Keratinocyte (primary cell): Measurements from ENCODE around the gene CEL. TPM values are rescaled to one million over a fixed set of nuclear protein-coding genes. Genes with fewer than 3 reads are reported as not detected.

Experiments used
- DNase-seq: peaks from one replicate; pipeline ENCODE4 v3.0.0-alpha.2; 2011; ENCODE audit warnings: low read depth, missing footprints, low spot score
- FAIRE-seq: peaks from 2 replicates; lab custom pipeline; 2011; peaks lifted over from hg19 to GRCh38; lab: Jason Lieb, UNC
- H2AFZ ChIP-seq: 2 replicates; pipeline ENCODE4 v1.6.0; 2012; ENCODE audit warnings: low read length, control low read depth, inconsistent platforms; ENCODE audit not compliant: control insufficient read depth
- H3K27ac ChIP-seq: 2 replicates; pipeline ENCODE4 v1.5.1; 2011; ENCODE audit warnings: low read length; ENCODE audit not compliant: control insufficient read depth, insufficient read depth
- H3K27me3 ChIP-seq: 3 replicates; pipeline ENCODE4 v1.6.0; 2011; ENCODE audit warnings: low read length; ENCODE audit not compliant: control insufficient read depth, insufficient read depth; ENCODE audit errors: extremely low read depth
- H3K36me3 ChIP-seq, 2 experiments: 2 replicates in 1 of 2; 3 replicates in 1 of 2; pipeline ENCODE4 v1.5.1; 2011; ENCODE audit warnings: low read length in 2 of 2, mild to moderate bottlenecking in 1 of 2; ENCODE audit not compliant: control insufficient read depth in 2 of 2, insufficient read depth in 2 of 2; ENCODE audit errors: extremely low read depth in 1 of 2
- H3K4me1 ChIP-seq: 3 replicates; pipeline ENCODE4 v1.5.1; 2011; ENCODE audit warnings: low read length; ENCODE audit not compliant: control insufficient read depth, insufficient read depth; ENCODE audit errors: extremely low read depth
- H3K4me2 ChIP-seq: 3 replicates; pipeline ENCODE4 v1.6.0; 2011; ENCODE audit warnings: low read depth, low read length; ENCODE audit not compliant: control insufficient read depth, insufficient read depth; ENCODE audit errors: extremely low read depth
- H3K4me3 ChIP-seq, 3 experiments: fragments of 200-600 bp in 1 of 3; sonication (generic) in 1 of 3; 2 replicates in 2 of 3; 3 replicates in 1 of 3; pipeline ENCODE4 v1.5.1; 2011 to 2016; ENCODE audit warnings: low read length in 3 of 3, mild to moderate bottlenecking in 3 of 3, control low read depth in 2 of 3, inconsistent platforms in 1 of 3, low read depth in 1 of 3, mixed read lengths in 1 of 3, mixed run types in 1 of 3, moderate library complexity in 1 of 3; ENCODE audit not compliant: control insufficient read depth in 2 of 3, insufficient read depth in 2 of 3; ENCODE audit errors: extremely low read depth in 1 of 3
- H3K79me2 ChIP-seq: 2 replicates; pipeline ENCODE4 v1.6.0; 2012; ENCODE audit warnings: low read length; ENCODE audit not compliant: control insufficient read depth, insufficient read depth
- H3K9ac ChIP-seq: 3 replicates; pipeline ENCODE4 v1.6.0; 2011; ENCODE audit warnings: low read length; ENCODE audit not compliant: control insufficient read depth, insufficient read depth; ENCODE audit errors: extremely low read depth
- H3K9me1 ChIP-seq: 3 replicates; pipeline ENCODE4 v1.6.0; 2011; ENCODE audit warnings: low read length; ENCODE audit not compliant: control insufficient read depth, insufficient read depth; ENCODE audit errors: extremely low read depth
- H3K9me3 ChIP-seq: 2 replicates; pipeline ENCODE4 v1.5.1; 2012; ENCODE audit warnings: low read depth, low read length; ENCODE audit not compliant: control insufficient read depth
- H4K20me1 ChIP-seq: 3 replicates; pipeline ENCODE4 v1.6.0; 2011; ENCODE audit warnings: low read length; ENCODE audit not compliant: control insufficient read depth, insufficient read depth; ENCODE audit errors: extremely low read depth
- EZH2 ChIP-seq: IDR thresholded peaks from one replicate; pipeline ENCODE4 v1.6.1; 2012; ENCODE audit warnings: inconsistent platforms, mild to moderate bottlenecking, low read length, moderate library complexity
- dilution Hi-C: fragments of 300-500 bp; cut with MboI; formaldehyde crosslinking; loops from one replicate; pipeline ENCODE4 v1.7.0; 2020; ENCODE audit warnings: low sequenced_read_pairs; ENCODE audit not compliant: extremely low pct_ligation_motif_present
- polyA plus RNA-seq, 5 experiments: library from polyadenylated mRNA; depleted of rRNA in 3 of 5; stranded (reverse) in 3 of 5; stranded (forward) in 1 of 5; unstranded in 1 of 5; fragments of >200 nt; gene quantifications; 1 replicate in 1 of 5; 2 replicates in 3 of 5; 3 replicates in 1 of 5; pipeline versions ENCODE4 v1.2.1 to v1.2.3, GENCODE V29; 2011 to 2012; ENCODE audit warnings: missing spikeins in 2 of 5, low read depth in 1 of 5, low replicate concordance in 1 of 5
- TF ChIP-seq, protein P1 (sequence below), 3 experiments: IDR thresholded peaks in 1 of 3; conservative IDR thresholded peaks in 1 of 3; optimal IDR thresholded peaks in 1 of 3; 2 replicates in 2 of 3; 3 replicates in 1 of 3; pipeline versions ENCODE3 to v1.5.1; 2011; ENCODE audit warnings: low read length in 3 of 3, mild to moderate bottlenecking in 3 of 3, moderate library complexity in 2 of 3, control low read depth in 1 of 3, inconsistent platforms in 1 of 3; ENCODE audit not compliant: insufficient read depth in 2 of 3; ENCODE audit errors: extremely low read depth in 1 of 3

CEL gene
- polyA plus RNA-seq, 1 donor (not counting 4 experiments of a cell fraction or from before 2014, with no cell fraction given): 0.12 TPM

DNA sequence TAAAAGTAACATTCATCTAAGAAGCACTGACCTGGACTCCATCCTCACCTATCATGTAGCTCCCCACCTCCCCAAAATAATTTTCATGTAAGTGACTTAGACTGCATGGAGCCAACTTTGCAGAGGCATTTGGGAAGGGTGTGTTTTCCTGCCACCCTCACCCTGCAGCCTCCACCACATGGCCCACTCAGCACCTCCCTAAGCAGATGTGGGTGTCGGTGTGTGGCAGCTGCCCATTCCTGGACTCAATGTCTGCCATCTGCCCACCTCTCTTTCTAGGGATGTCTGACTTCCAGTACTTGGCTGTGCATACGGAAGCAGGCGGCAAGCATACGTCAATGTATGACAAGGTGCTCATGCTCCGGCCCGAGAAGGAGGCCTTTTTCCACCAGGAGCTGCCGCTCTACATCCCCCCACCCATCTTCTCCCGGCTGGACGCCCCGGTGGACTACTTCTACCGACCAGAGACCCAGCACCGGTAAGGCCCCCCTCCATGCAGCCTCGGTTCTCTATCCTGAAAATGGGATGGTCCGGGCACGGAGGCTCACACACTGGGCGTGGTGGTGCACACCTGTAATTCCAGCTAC lies 18.2 kb upstream of the CEL start:
- Histone ChIP-seq H3K79me2 (peaks cover 20% of the 10 kb centered on the region), H3K9ac (no peak overlapping the region), H3K4me1 (no peaks in the 10 kb centered on the region), H4K20me1 (peaks cover 13% of the 10 kb centered on the region), H3K27me3 (no peaks in the 10 kb centered on the region), H3K9me3 (no peaks in the 10 kb centered on the region), H2AFZ (no peak overlapping the region), H3K4me2 (no peak overlapping the region), H3K36me3 (peaks cover 29 to 36% of the 10 kb centered on the region in 2 experiments), H3K4me3 (no peak overlapping the region), H3K27ac (no peak overlapping the region), H3K9me1 (no peaks in the 10 kb centered on the region)
- DNase-seq: no peak
- TF ChIP-seq, protein P1, sequence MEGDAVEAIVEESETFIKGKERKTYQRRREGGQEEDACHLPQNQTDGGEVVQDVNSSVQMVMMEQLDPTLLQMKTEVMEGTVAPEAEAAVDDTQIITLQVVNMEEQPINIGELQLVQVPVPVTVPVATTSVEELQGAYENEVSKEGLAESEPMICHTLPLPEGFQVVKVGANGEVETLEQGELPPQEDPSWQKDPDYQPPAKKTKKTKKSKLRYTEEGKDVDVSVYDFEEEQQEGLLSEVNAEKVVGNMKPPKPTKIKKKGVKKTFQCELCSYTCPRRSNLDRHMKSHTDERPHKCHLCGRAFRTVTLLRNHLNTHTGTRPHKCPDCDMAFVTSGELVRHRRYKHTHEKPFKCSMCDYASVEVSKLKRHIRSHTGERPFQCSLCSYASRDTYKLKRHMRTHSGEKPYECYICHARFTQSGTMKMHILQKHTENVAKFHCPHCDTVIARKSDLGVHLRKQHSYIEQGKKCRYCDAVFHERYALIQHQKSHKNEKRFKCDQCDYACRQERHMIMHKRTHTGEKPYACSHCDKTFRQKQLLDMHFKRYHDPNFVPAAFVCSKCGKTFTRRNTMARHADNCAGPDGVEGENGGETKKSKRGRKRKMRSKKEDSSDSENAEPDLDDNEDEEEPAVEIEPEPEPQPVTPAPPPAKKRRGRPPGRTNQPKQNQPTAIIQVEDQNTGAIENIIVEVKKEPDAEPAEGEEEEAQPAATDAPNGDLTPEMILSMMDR (optimal IDR thresholded peaks at IDR 0.05 in 1 of 3, IDR thresholded peaks at IDR 0.05 in 1 of 3, conservative IDR thresholded peaks at IDR 0.05 in 1 of 3; ENCODE audit: extremely low read depth in 1 of 3, insufficient read depth in 2 of 3, low read length in 3 of 3): no peak
- TF ChIP-seq EZH2: no peak
- no peak for FAIRE-seq
- dilution Hi-C loops: no loop called here

DNA sequence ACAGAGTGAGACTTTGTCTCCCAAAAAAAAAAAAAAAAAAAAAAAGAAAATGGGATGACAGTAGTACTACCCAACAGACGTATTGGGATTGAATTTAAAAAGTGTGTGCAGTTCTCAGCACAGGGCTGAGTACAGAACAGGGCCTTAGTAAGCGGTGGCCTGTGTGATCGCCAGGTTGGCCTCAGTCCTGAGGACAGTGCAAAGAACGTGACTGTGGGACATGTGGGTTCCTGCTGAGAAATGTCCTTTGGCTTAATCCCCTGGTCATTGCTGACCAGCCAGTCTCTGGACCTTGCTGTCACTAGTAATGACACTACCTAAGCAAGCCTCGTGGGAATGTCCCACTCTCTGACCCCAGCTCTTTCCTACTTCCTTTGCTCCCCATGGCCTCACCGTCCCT lies 17.7 kb upstream of the CEL start:
- no peak for FAIRE-seq
- no peak for DNase-seq

More for the DNA sequence above, 17.7 kb upstream of the CEL start:
- Histone ChIP-seq H3K4me3 (no peak overlapping the region), H3K27me3 (no peaks in the 10 kb centered on the region), H3K79me2 (peaks cover 15% of the 10 kb centered on the region), H3K27ac (no peak overlapping the region), H3K36me3 (peaks cover 32 to 39% of the 10 kb centered on the region in 2 experiments), H3K9me3 (no peaks in the 10 kb centered on the region), H4K20me1 (peaks cover 15% of the 10 kb centered on the region), H3K9me1 (no peaks in the 10 kb centered on the region), H3K4me2 (no peak overlapping the region), H3K9ac (no peak overlapping the region), H3K4me1 (no peaks in the 10 kb centered on the region), H2AFZ (no peak overlapping the region)
- TF ChIP-seq, protein P1 (optimal IDR thresholded peaks at IDR 0.05 in 1 of 3, IDR thresholded peaks at IDR 0.05 in 1 of 3, conservative IDR thresholded peaks at IDR 0.05 in 1 of 3; ENCODE audit: extremely low read depth in 1 of 3, insufficient read depth in 2 of 3, low read length in 3 of 3): no peak
- no peak for TF ChIP-seq EZH2
- dilution Hi-C loops: no loop called here
